Loucy (cell line): ENCODE results near the gene ARL5A.

Experiments used
- H2AFZ ChIP-seq: fragments of 200-600 bp; sonication (generic); 2 replicates; pipeline ENCODE4 v1.6.0; 2016; ENCODE audit warnings: antibody characterized with exemption, mild to moderate bottlenecking, low read length, moderate library complexity
- H3F3A ChIP-seq: fragments of 200-600 bp; 2 replicates; pipeline ENCODE4 v1.6.0; 2016; ENCODE audit warnings: antibody characterized with exemption, low read depth, mild to moderate bottlenecking
- H3K27me3 ChIP-seq: fragments of 200-600 bp; sonication (generic); 2 replicates; pipeline ENCODE4 v1.6.1; 2014; ENCODE audit warnings: low read length, mild to moderate bottlenecking; ENCODE audit not compliant: insufficient read depth, poor library complexity, severe bottlenecking
- H3K36me3 ChIP-seq: fragments of 200-600 bp; sonication (generic); 2 replicates; pipeline ENCODE4 v1.6.1; 2016; ENCODE audit warnings: low read length; ENCODE audit not compliant: insufficient read depth
- H3K4me1 ChIP-seq: fragments of 200-600 bp; sonication (generic); 2 replicates; pipeline ENCODE4 v1.5.1; 2014; ENCODE audit warnings: low read length, mild to moderate bottlenecking; ENCODE audit not compliant: insufficient read depth, poor library complexity, severe bottlenecking
- H3K4me2 ChIP-seq: fragments of 200-600 bp; sonication (generic); 2 replicates; pipeline ENCODE4 v1.6.0; 2014; ENCODE audit warnings: antibody characterized with exemption, low read length, low read depth, mild to moderate bottlenecking; ENCODE audit not compliant: poor library complexity, severe bottlenecking
- H3K4me3 ChIP-seq: fragments of 200-600 bp; sonication (generic); 2 replicates; pipeline ENCODE4 v1.5.1; 2014; ENCODE audit warnings: low read length, mild to moderate bottlenecking, mixed read lengths; ENCODE audit not compliant: poor library complexity, severe bottlenecking
- H3K79me2 ChIP-seq: fragments of 200-600 bp; sonication (generic); 2 replicates; pipeline ENCODE4 v1.6.1; 2014; ENCODE audit warnings: low read length; ENCODE audit not compliant: insufficient read depth
- H3K9ac ChIP-seq: fragments of 200-600 bp; sonication (generic); 2 replicates; pipeline ENCODE4 v1.6.0; 2014; ENCODE audit warnings: mild to moderate bottlenecking, low read depth, low read length, moderate library complexity; ENCODE audit not compliant: poor library complexity, severe bottlenecking
- H3K9me2 ChIP-seq: fragments of 200-600 bp; sonication (generic); replicated peaks from 2 replicates; pipeline ENCODE4 v1.6.1; 2016; ENCODE audit warnings: low read depth, low read length, mixed read lengths
- H3K9me3 ChIP-seq: fragments of 200-600 bp; sonication (generic); 2 replicates; pipeline ENCODE4 v1.6.1; 2014; ENCODE audit warnings: mild to moderate bottlenecking, antibody characterized with exemption, low read length, low read depth; ENCODE audit not compliant: insufficient read depth
- H4K20me1 ChIP-seq: fragments of 200-600 bp; sonication (generic); 2 replicates; pipeline ENCODE4 v1.6.0; 2014; ENCODE audit warnings: antibody characterized with exemption, low read length, mild to moderate bottlenecking; ENCODE audit not compliant: insufficient read depth, poor library complexity, severe bottlenecking
- CTCF ChIP-seq: fragments of 200-600 bp; sonication (generic); conservative IDR thresholded peaks from 2 replicates; pipeline ENCODE4 v1.5.1; 2014; ENCODE audit warnings: mild to moderate bottlenecking, antibody characterized with exemption, low read length
- EZH2phosphoT487 ChIP-seq: fragments of 200-600 bp; IDR thresholded peaks from 2 replicates; pipeline ENCODE4 v1.6.1; 2018; ENCODE audit warnings: antibody characterized with exemption, mild to moderate bottlenecking, moderate library complexity, borderline replicate concordance

The ARL5A gene

GRCh38 chr2:151774506-151774905 lies 53.7 kb downstream of the ARL5A start:
- no peaks in the 10 kb centered on the region for H3K79me2 ChIP-seq
- H3K36me3 ChIP-seq = no peaks in the 10 kb centered on the region
- no peaks in the 10 kb centered on the region for H3K27me3 ChIP-seq
- TF ChIP-seq EZH2phosphoT487 (no peak), CTCF (no peak)
- H3K9me3 ChIP-seq = no peaks in the 10 kb centered on the region
- no peaks in the 10 kb centered on the region for H3F3A ChIP-seq
- H3K4me3 ChIP-seq = no peak overlapping the region
- no peaks in the 10 kb centered on the region for H3K4me1 ChIP-seq
- no peak overlapping the region for H3K4me2 ChIP-seq
- no peaks in the 10 kb centered on the region for H3K9me2 ChIP-seq
- no peaks in the 10 kb centered on the region for H4K20me1 ChIP-seq
- H3K9ac ChIP-seq = no peak overlapping the region
- H2AFZ ChIP-seq = no peak overlapping the region

DNA sequence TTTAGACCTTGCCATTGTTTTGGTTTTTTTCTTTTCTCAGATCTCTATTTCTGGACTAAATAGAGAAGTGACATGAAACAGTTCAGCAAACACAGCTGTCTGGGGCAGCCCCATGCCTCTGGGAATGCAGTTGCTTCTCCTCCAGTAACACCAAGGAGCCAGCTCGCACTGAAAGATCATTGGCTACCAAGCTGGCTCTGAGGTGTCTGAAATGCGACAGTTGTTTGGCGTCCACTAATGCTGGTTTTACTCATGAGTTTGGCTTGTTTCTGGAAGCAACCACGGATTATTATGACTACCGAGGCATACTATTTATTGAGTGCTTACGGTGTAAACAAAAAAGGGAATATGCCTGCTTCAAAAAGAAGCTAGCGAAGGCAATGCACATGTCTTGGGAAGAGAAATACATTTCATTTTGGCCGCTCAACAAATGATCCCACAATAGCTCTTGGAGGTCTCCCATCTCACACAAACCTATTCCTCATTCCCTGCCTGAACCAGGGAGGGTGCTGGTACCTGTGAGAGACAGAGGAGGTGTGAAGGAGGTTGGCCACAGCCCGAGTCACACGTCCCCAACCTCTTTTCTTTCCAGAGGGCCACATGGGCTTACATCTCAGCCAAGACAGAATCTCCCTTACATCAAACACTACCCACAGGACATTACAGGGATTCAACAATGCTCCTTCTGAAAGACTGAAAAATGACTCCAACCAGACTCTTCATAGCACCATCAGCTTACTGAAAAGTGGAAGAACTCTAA lies 56.4 kb downstream of the ARL5A start:
- Histone ChIP-seq H3K9ac (no peak overlapping the region), H3K9me3 (no peaks in the 10 kb centered on the region), H3K27me3 (no peaks in the 10 kb centered on the region), H3F3A (no peaks in the 10 kb centered on the region), H2AFZ (no peak overlapping the region), H3K9me2 (no peaks in the 10 kb centered on the region), H4K20me1 (no peaks in the 10 kb centered on the region), H3K4me3 (no peak overlapping the region), H3K4me2 (no peak overlapping the region), H3K36me3 (no peaks in the 10 kb centered on the region), H3K79me2 (no peaks in the 10 kb centered on the region), H3K4me1 (peaks cover 9% of the 10 kb centered on the region)
- no peak for TF ChIP-seq CTCF
- no peak for TF ChIP-seq EZH2phosphoT487

GRCh38 chr2:151770995-151771394 lies 57.2 kb downstream of the ARL5A start:
- Histone ChIP-seq H3K9ac (no peak overlapping the region), H3K4me2 (no peak overlapping the region), H3K4me3 (no peak overlapping the region)

More at GRCh38 chr2:151770995-151771394, 57.2 kb downstream of the ARL5A start:
- Histone ChIP-seq H3K4me1 (peaks cover 17% of the 10 kb centered on the region), H3K27me3 (no peaks in the 10 kb centered on the region), H4K20me1 (no peaks in the 10 kb centered on the region), H3K79me2 (no peaks in the 10 kb centered on the region), H3F3A (no peaks in the 10 kb centered on the region), H2AFZ (no peak overlapping the region), H3K9me2 (no peaks in the 10 kb centered on the region), H3K9me3 (no peaks in the 10 kb centered on the region), H3K36me3 (no peaks in the 10 kb centered on the region)
- TF ChIP-seq CTCF (no peak), EZH2phosphoT487 (no peak)
